Measurements from ENCODE around the gene QPCT.

Gene QPCT

DNA sequence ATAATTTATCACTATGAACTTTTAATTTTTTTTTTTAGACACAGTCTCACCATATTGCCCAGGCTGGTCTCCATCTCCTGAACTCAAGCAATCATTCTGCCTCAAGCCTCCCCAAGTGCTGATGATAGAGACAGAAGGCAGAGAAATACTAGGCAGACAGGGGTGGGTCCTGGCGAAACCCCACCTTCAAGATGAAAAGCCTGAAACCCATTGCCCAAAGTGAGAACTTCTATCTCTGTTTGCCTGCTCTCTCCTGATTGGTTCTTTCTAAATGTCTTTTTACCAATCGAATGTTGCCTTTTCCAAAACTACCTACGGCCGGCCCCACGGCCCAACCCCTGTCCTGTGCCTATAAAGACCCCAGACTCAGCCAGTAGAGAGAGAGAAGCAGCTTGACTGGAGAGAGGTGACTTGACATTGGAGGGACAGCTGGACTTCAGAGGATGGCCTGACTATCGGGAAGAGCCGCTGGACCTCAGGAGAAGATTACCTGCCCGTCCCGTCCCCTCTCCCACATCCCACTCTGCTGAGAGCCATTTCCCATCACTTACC is 41.7 kb upstream of the QPCT start:
- TF ChIP-seq, protein P1, sequence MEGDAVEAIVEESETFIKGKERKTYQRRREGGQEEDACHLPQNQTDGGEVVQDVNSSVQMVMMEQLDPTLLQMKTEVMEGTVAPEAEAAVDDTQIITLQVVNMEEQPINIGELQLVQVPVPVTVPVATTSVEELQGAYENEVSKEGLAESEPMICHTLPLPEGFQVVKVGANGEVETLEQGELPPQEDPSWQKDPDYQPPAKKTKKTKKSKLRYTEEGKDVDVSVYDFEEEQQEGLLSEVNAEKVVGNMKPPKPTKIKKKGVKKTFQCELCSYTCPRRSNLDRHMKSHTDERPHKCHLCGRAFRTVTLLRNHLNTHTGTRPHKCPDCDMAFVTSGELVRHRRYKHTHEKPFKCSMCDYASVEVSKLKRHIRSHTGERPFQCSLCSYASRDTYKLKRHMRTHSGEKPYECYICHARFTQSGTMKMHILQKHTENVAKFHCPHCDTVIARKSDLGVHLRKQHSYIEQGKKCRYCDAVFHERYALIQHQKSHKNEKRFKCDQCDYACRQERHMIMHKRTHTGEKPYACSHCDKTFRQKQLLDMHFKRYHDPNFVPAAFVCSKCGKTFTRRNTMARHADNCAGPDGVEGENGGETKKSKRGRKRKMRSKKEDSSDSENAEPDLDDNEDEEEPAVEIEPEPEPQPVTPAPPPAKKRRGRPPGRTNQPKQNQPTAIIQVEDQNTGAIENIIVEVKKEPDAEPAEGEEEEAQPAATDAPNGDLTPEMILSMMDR (IDR thresholded peaks at IDR 0.05; ENCODE audit: low read depth, low read length, missing control alignments), result no peak
- no peak overlapping the region for H3K4me3 ChIP-seq (replicated peaks; ENCODE audit: low read depth, low read length)
- DNase-seq (ENCODE audit: extremely low read depth, low read depth), result no peak

GRCh38 chr2:37306024-37306423 is 38.4 kb upstream of the QPCT start:
- no peak overlapping the region for H3K4me3 ChIP-seq (replicated peaks; ENCODE audit: low read depth, low read length)
- TF ChIP-seq, protein P1 (IDR thresholded peaks at IDR 0.05; ENCODE audit: low read depth, low read length, missing control alignments), result no peak
- no peak for DNase-seq (ENCODE audit: extremely low read depth, low read depth)

DNA sequence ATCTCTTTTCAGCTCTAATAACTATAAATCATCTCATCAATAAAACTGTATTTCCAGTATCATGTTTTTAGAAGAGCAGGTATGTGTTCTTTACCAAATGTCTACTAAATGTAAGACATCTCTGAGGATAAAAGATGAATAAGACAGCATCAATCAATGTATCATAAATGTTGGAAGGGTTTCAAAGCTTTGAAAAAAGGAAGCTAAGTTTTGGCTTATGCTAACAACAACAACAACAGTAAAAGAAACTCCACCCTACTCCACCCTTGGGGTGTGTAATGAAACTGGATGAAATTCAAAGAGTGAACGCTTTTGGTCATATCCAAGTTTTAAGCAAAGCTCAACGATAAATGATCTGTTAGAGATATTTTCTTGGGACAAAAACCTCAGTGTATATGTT is 36.9 kb upstream of the QPCT start:
- no peak overlapping the region for H3K4me3 ChIP-seq (replicated peaks; ENCODE audit: low read depth, low read length)
- no peak for DNase-seq (ENCODE audit: extremely low read depth, low read depth)
- TF ChIP-seq, protein P1 (IDR thresholded peaks at IDR 0.05; ENCODE audit: low read depth, low read length, missing control alignments), result no peak

GRCh38 chr2:37315364-37315763 is 29.1 kb upstream of the QPCT start:
- TF ChIP-seq, protein P1 (IDR thresholded peaks at IDR 0.05; ENCODE audit: low read depth, low read length, missing control alignments), result no peak
- no peak overlapping the region for H3K4me3 ChIP-seq (replicated peaks; ENCODE audit: low read depth, low read length)
- no peak for DNase-seq (ENCODE audit: extremely low read depth, low read depth)

DNA sequence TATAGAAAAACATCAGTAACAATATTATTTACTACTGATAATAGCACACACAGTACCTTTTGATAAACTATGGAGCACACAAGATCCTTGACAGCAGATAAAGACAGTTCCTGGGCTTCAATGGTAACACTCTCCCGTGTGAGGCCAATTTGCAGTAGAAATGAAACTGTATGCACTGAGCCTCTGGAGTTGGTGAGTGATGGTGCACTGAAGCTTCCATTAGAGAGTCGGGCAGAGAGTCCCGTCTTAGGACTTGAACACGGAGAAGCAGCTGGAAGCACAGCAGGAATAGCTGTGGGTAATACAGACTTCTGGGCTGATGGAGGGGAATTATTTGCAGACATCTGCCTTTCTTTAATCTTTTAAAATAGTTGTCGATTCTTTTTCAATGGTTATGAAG is 28.2 kb upstream of the QPCT start:
- H3K4me3 ChIP-seq (replicated peaks; ENCODE audit: low read depth, low read length), result no peak overlapping the region
- no peak for DNase-seq (ENCODE audit: extremely low read depth, low read depth)
- TF ChIP-seq, protein P1 (IDR thresholded peaks at IDR 0.05; ENCODE audit: low read depth, low read length, missing control alignments), result no peak

DNA sequence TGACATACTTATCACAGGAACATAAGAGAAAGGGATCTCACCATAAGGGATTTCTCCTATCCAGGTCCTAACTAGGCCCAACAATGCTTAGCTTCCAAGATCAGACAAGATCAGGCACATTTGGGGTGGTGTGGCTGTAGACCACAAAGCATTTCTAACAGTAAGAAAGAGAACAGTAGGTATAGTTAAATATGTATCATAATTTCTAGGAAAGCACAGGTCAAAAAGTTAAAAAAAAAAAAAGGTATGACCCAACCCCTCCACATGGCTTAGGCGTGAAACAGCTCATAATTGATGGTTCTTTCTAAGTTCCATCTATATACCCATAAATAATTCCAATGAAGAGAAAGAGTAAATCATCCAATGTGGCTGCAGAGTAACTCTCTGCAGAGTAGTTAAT is 26.7 kb upstream of the QPCT start:
- TF ChIP-seq, protein P1 (IDR thresholded peaks at IDR 0.05; ENCODE audit: low read depth, low read length, missing control alignments), result no peak
- no peak overlapping the region for H3K4me3 ChIP-seq (replicated peaks; ENCODE audit: low read depth, low read length)

GRCh38 chr2:37318401-37318800 is 26.0 kb upstream of the QPCT start:
- H3K4me3 ChIP-seq (replicated peaks; ENCODE audit: low read depth, low read length), result no peak overlapping the region
- no peak for DNase-seq (ENCODE audit: extremely low read depth, low read depth)
- TF ChIP-seq, protein P1 (IDR thresholded peaks at IDR 0.05; ENCODE audit: low read depth, low read length, missing control alignments), result no peak

More for the DNA sequence above, 26.7 kb upstream of the QPCT start:
- DNase-seq (ENCODE audit: extremely low read depth, low read depth), result no peak
